HG03342 (cell line): ENCODE results near the gene ADGRD2.

ENCODE experiments used
- ATAC-seq: cut with Tn5 transposase; IDR thresholded peaks from one replicate; pipeline ENCODE4 v1.9.1; 2021; ENCODE audit warnings: mild to moderate bottlenecking, moderate library complexity; ENCODE audit not compliant: unreplicated experiment

Gene ADGRD2

GRCh38 chr9:124506931-124507879 lies 57.0 kb downstream of the ADGRD2 start, which contains the start of gene NR5A1:
TSS of gene NR5A1 (minus strand) at chr9:124507399. CDS start at chr9:124503395, 4,004 bp downstream.
- ATAC-seq, result no peak

GRCh38 chr9:124507880-124508423 lies 57.7 kb downstream of the ADGRD2 start:
- no peak for ATAC-seq

GRCh38 chr9:124510650-124511425 lies 60.6 kb downstream of the ADGRD2 start:
- no peak for ATAC-seq

GRCh38 chr9:124511426-124511840 lies 61.2 kb downstream of the ADGRD2 start:
- no peak for ATAC-seq

GRCh38 chr9:124511891-124512805 lies 61.9 kb downstream of the ADGRD2 start:
- ATAC-seq, result no peak

GRCh38 chr9:124512806-124513204 lies 62.6 kb downstream of the ADGRD2 start:
- no peak for ATAC-seq

- no peak for ATAC-seq
Measured at GRCh38 chr9:124513376-124513994, 63.2 kb downstream of the ADGRD2 start.

- no peak for ATAC-seq
Measured at GRCh38 chr9:124514125-124514524, 63.9 kb downstream of the ADGRD2 start.

- ATAC-seq, result no peak
Measured at GRCh38 chr9:124514874-124515273, 64.6 kb downstream of the ADGRD2 start.

GRCh38 chr9:124517600-124517999 lies 67.3 kb downstream of the ADGRD2 start:
- ATAC-seq, result no peak

- ATAC-seq, result no peak
Measured at GRCh38 chr9:124518116-124518515, 67.9 kb downstream of the ADGRD2 start.

- no peak for ATAC-seq
Measured at GRCh38 chr9:124520206-124520596, 70.0 kb downstream of the ADGRD2 start.

GRCh38 chr9:124521142-124521541 lies 70.9 kb downstream of the ADGRD2 start:
- no peak for ATAC-seq

- ATAC-seq, result no peak
Measured at GRCh38 chr9:124522121-124523098, 72.2 kb downstream of the ADGRD2 start.

GRCh38 chr9:124526174-124526573 lies 75.9 kb downstream of the ADGRD2 start:
- ATAC-seq, result no peak

GRCh38 chr9:124527781-124528180 lies 77.5 kb downstream of the ADGRD2 start:
- ATAC-seq, result no peak
